D721Med (cell line): ENCODE results near the gene IGSF22.

ENCODE experiments used
- DNase-seq: peaks from one replicate; pipeline ENCODE4 v3.0.0; 2011; ENCODE audit warnings: low spot score; ENCODE audit not compliant: insufficient read length
- FAIRE-seq: peaks from 2 replicates; lab custom pipeline; 2011; peaks lifted over from hg19 to GRCh38; lab: Jason Lieb, UNC
- CTCF ChIP-seq: IDR thresholded peaks from 2 replicates; pipeline ENCODE4 v1.5.1; 2012; ENCODE audit warnings: mild to moderate bottlenecking, control low read depth; ENCODE audit not compliant: insufficient read depth; ENCODE audit errors: missing control alignments

The IGSF22 gene

GRCh38 chr11:18745251-18745650 lies 19.3 kb upstream of the IGSF22 start:
- no peak for DNase-seq
- no peak for FAIRE-seq

GRCh38 chr11:18743900-18744514 lies 18.0 kb upstream of the IGSF22 start:
- no peak for TF ChIP-seq CTCF
- no peak for FAIRE-seq
- no peak for DNase-seq

More at GRCh38 chr11:18745251-18745650, 19.3 kb upstream of the IGSF22 start:
- no peak for TF ChIP-seq CTCF

- TF ChIP-seq CTCF = no peak
- DNase-seq (no peak), FAIRE-seq (no peak)
Observed at GRCh38 chr11:18743365-18743764, 17.4 kb upstream of the IGSF22 start.

- FAIRE-seq (no peak), DNase-seq (no peak)
- no peak for TF ChIP-seq CTCF
Observed at GRCh38 chr11:18741783-18742182, 15.8 kb upstream of the IGSF22 start.

- DNase-seq (no peak), FAIRE-seq (no peak)
Observed at GRCh38 chr11:18739685-18740084, 13.7 kb upstream of the IGSF22 start.

GRCh38 chr11:18737642-18738041 lies 11.7 kb upstream of the IGSF22 start:
- FAIRE-seq (no peak), DNase-seq (no peak)
- no peak for TF ChIP-seq CTCF

More at GRCh38 chr11:18739685-18740084, 13.7 kb upstream of the IGSF22 start:
- no peak for TF ChIP-seq CTCF

GRCh38 chr11:18736590-18737148 lies 10.7 kb upstream of the IGSF22 start:
- FAIRE-seq = no peak
- DNase-seq = no peak
- no peak for TF ChIP-seq CTCF
